A549 (cell line): ENCODE measurements around the gene GPATCH1. TPM values are rescaled to one million over a fixed set of nuclear protein-coding genes. Genes with fewer than 3 reads are reported as not detected.

Source experiments
- ATAC-seq, 2 experiments: fragments of 200-7000 bp in 1 of 2; fragments of >200 bp in 1 of 2; cut with Nextera tagmentation in 1 of 2; cut with Tn5 transposase in 1 of 2; 3 replicates each; pipeline versions ENCODE4 v1.8.0 to v1.9.1; 2018 to 2020; ENCODE audit warnings: mild to moderate bottlenecking in 1 of 2, moderate library complexity in 1 of 2
- CTCF ChIA-PET: fragments of 300-600 bp; sonication (Branson Sonifier 250); formaldehyde crosslinking; extraction: SDS; loops from one replicate; lab custom pipeline; 2021; ENCODE audit warnings: antibody characterized with exemption, inconsistent platforms; lab: Yijun Ruan, JAX
- POLR2A ChIA-PET: fragments of 350-600 bp; formaldehyde crosslinking; extraction: SDS; loops from one replicate; lab custom pipeline; 2021; ENCODE audit warnings: antibody characterized with exemption, inconsistent platforms; lab: Yijun Ruan, JAX
- DNase-seq, 2 experiments: peaks; one replicate each; pipeline versions ENCODE4 v3.0.0 to v3.0.0-alpha.2; 2011 to 2016; ENCODE audit warnings: low read depth in 1 of 2, low spot score in 1 of 2
- FAIRE-seq: peaks from 2 replicates; lab custom pipeline; 2011; peaks lifted over from hg19 to GRCh38; lab: Jason Lieb, UNC
- H3K27ac ChIP-seq, 2 experiments: fragments of >200 bp; sonication (Bioruptor Twin); formaldehyde crosslinking; 3 replicates each; pipeline ENCODE4 v1.5.1; 2016 to 2017
- H3K4me1 ChIP-seq: fragments of >200 bp; sonication (Bioruptor Twin); formaldehyde crosslinking; 3 replicates; pipeline ENCODE4 v1.6.1; 2016
- H3K4me2 ChIP-seq: fragments of >200 bp; sonication (Bioruptor Twin); formaldehyde crosslinking; 3 replicates; pipeline ENCODE4 v1.6.1; 2016
- H3K4me3 ChIP-seq: fragments of >200 bp; sonication (Bioruptor Twin); formaldehyde crosslinking; 3 replicates; pipeline ENCODE4 v1.5.1; 2016
- H3K9me3 ChIP-seq: fragments of >200 bp; sonication (Bioruptor Twin); formaldehyde crosslinking; 3 replicates; pipeline ENCODE4 v1.6.1; 2016
- CEBPB ChIP-seq, 2 experiments: fragments of >200 bp in 1 of 2; sonication (Bioruptor Twin) in 1 of 2; formaldehyde crosslinking in 1 of 2; IDR thresholded peaks; 2 replicates each; pipeline ENCODE4 v1.6.1; 2012 to 2016
- ESRRA ChIP-seq: fragments of 150-350 bp; IDR thresholded peaks from 2 replicates; pipeline ENCODE4 v1.6.1; 2014; ENCODE audit warnings: mild to moderate bottlenecking, low read length, borderline replicate concordance
- FOSL2 ChIP-seq, 2 experiments: fragments of 450-650 bp in 1 of 2; fragments of >200 bp in 1 of 2; sonication (Bioruptor Twin) in 1 of 2; formaldehyde crosslinking; IDR thresholded peaks; 2 replicates each; pipeline versions ENCODE4 v1.5.0 to v1.6.1; 2016 to 2020; ENCODE audit warnings: mild to moderate bottlenecking in 1 of 2, moderate library complexity in 1 of 2
- HOXB13 ChIP-seq: fragments of 250-450 bp; sonication (Bioruptor Pico); IDR thresholded peaks from 2 replicates; pipeline ENCODE4 v1.5.0; 2020; ENCODE audit warnings: low read depth, mild to moderate bottlenecking, moderate library complexity
- HOXB5 ChIP-seq: fragments of 250-450 bp; sonication (Bioruptor Pico); IDR thresholded peaks from 2 replicates; pipeline ENCODE4 v1.5.0; 2020; ENCODE audit warnings: mild to moderate bottlenecking, moderate library complexity
- MAFK ChIP-seq: fragments of 450-650 bp; IDR thresholded peaks from 2 replicates; pipeline ENCODE4 v1.6.1; 2014; ENCODE audit not compliant: partially characterized antibody
- NPAS2 ChIP-seq: fragments of 250-450 bp; sonication (Bioruptor Pico); IDR thresholded peaks from 2 replicates; pipeline ENCODE4 v1.8.0; 2022; ENCODE audit warnings: mild to moderate bottlenecking, moderate library complexity, borderline replicate concordance
- POLR2A ChIP-seq: IDR thresholded peaks from 2 replicates; pipeline ENCODE4 v1.6.1; 2012; ENCODE audit warnings: mild to moderate bottlenecking, low read length
- RARB ChIP-seq: fragments of 250-450 bp; sonication (Bioruptor Pico); IDR thresholded peaks from 2 replicates; pipeline ENCODE4 v1.8.0; 2021; ENCODE audit warnings: mild to moderate bottlenecking, moderate library complexity
- SREBF2 ChIP-seq: fragments of 450-650 bp; IDR thresholded peaks from 2 replicates; pipeline ENCODE4 v1.6.1; 2014; ENCODE audit warnings: mild to moderate bottlenecking, moderate library complexity
- TFCP2L1 ChIP-seq: fragments of 250-450 bp; sonication (Bioruptor Pico); IDR thresholded peaks from 2 replicates; pipeline ENCODE4 v1.5.0; 2021; ENCODE audit warnings: mild to moderate bottlenecking
- WGBS: methylation state at CpG from one replicate; pipeline ENCODE4 v1.1.6; 2017; ENCODE audit errors: missing lambda C conversion rate; 5-methylcytosine and 5-hydroxymethylcytosine counted together
- polyA plus RNA-seq, 4 experiments: library from polyadenylated mRNA; depleted of rRNA in 3 of 4; stranded (reverse); fragments of >200 nt; fragmentation: RNase III in 1 of 4; extraction: RNeasy Plus Mini Kit Qiagen cat#74134 plus additional on column Dnase treatment in 1 of 4; gene quantifications; 2 replicates in 3 of 4; 3 replicates in 1 of 4; pipeline ENCODE4 v1.2.3, GENCODE V29; 2011 to 2017
- TF ChIP-seq, protein P1 (sequence below): fragments of 150-350 bp; IDR thresholded peaks from 2 replicates; pipeline ENCODE4 v1.6.1; 2014; ENCODE audit warnings: low read depth, mild to moderate bottlenecking, low read length
- TF ChIP-seq, protein P2 (sequence below): IDR thresholded peaks from 2 replicates; pipeline ENCODE4 v1.6.1; 2012

Gene GPATCH1
- polyA plus RNA-seq, 2 of the 4 experiments (the other 2 are of a cell fraction), result 12.1 to 24.2 TPM

DNA sequence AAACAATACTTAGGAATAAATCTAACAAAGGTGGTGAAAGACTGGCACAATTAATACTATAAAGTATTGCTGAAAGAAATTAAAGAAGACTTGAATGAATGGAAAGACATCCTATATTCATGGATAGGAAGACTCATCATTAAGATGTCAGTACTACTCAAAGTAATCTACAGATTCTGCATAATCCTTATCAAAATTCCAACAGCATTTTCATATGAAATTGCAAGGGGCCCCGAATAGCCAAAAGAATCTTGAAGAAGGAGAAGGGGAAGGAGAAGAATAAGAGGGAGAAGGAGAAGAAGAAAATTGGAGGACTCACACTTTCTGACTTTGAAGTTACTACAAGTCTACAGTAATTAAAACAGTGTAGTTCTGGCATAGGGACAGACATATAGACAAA is 87.5 kb downstream of the GPATCH1 start (continued):
- TF ChIP-seq, protein P1, sequence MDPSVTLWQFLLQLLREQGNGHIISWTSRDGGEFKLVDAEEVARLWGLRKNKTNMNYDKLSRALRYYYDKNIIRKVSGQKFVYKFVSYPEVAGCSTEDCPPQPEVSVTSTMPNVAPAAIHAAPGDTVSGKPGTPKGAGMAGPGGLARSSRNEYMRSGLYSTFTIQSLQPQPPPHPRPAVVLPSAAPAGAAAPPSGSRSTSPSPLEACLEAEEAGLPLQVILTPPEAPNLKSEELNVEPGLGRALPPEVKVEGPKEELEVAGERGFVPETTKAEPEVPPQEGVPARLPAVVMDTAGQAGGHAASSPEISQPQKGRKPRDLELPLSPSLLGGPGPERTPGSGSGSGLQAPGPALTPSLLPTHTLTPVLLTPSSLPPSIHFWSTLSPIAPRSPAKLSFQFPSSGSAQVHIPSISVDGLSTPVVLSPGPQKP, result no peak
- no peak for TF ChIP-seq FOSL2 (IDR thresholded peaks at IDR 0.05)
- TF ChIP-seq FOSL2 (CRISPR knock-in tag; IDR thresholded peaks at IDR 0.05), result no peak
- no peak for TF ChIP-seq NPAS2 (CRISPR knock-in tag)
- no peak for TF ChIP-seq TFCP2L1 (CRISPR knock-in tag)
- TF ChIP-seq CEBPB (IDR thresholded peaks at IDR 0.05), result no peak
- TF ChIP-seq, protein P2, sequence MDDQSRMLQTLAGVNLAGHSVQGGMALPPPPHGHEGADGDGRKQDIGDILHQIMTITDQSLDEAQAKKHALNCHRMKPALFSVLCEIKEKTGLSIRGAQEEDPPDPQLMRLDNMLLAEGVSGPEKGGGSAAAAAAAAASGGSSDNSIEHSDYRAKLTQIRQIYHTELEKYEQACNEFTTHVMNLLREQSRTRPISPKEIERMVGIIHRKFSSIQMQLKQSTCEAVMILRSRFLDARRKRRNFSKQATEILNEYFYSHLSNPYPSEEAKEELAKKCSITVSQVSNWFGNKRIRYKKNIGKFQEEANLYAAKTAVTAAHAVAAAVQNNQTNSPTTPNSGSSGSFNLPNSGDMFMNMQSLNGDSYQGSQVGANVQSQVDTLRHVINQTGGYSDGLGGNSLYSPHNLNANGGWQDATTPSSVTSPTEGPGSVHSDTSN, result no peak

DNA sequence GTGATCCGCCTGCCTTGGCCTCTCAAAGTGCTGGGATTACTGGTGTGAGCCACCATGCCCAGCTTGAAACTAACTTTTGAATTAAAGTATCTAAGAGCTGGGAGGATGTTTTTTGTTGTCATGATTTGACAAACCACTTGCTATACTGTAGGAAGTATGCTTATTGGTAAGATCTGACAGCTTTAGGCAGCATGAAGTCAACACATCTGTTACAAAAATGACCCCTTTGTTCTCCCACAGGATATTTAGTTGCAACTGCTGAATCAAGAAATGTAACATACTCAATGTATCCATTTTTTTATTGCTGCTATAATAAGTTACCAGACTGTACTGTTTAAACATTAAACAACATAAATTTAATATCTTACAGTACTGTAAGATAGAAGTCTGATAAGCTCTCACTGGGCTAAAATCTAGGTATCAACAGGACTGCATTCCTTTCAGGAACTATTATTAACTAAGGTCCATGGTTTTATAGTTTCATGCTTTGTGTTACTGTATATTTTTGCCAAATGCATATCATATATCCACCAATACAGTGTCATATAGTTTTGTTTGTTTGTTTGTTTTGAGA is 90.3 kb downstream of the GPATCH1 start:
- no peak overlapping the region for H3K4me3 ChIP-seq
- TF ChIP-seq ESRRA (no peak), HOXB13 (0 out of 2 replicates have a peak, but pooled peaks have one; percentile 12)
- DNase-seq, result no peak
- FAIRE-seq, result peak; percentile 98
- ATAC-seq, result no peak
- CTCF ChIA-PET, result interaction anchor here (1.4 to 16.8 kb wide), 6 partner anchors 10 to 235 kb away, joined by 5 to 279 read pairs (median 11); partner anchors contain the start of gene LRP3
- WGBS, result 93% methylated on average over 1 of the region's 1 CpG
- peak overlapping the region; percentile 29; the same call in 2 of the 3 replicates for H3K4me2 ChIP-seq
- peaks cover 29% of the 10 kb centered on the region for H3K9me3 ChIP-seq
- POLR2A ChIA-PET, result no interaction called here
- no peak overlapping the region for H3K27ac ChIP-seq
- peaks cover 21% of the 10 kb centered on the region for H3K4me1 ChIP-seq

DNA sequence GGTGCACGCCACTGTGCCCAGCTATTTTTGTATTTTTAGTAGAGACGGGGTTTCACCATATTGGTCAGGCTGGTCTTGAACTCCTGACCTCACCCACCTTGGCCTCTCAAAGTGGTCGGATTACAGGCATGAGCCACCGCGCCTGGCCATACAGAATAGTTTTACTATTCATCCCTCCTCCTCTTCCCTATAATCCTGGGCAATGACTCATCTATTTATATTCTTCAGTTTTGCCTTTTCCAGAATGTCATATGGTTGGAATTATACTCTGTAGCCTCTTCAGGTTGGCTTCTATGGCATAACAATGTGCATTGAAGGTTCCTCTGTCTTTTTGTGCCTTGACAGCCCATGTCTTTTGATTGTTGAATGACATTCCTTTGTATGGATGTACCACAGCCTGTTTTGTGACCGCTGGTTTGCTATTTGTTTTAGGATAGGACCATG is 91.0 kb downstream of the GPATCH1 start:
- peak in 1 of 2 experiments; percentile 42 for DNase-seq

DNA sequence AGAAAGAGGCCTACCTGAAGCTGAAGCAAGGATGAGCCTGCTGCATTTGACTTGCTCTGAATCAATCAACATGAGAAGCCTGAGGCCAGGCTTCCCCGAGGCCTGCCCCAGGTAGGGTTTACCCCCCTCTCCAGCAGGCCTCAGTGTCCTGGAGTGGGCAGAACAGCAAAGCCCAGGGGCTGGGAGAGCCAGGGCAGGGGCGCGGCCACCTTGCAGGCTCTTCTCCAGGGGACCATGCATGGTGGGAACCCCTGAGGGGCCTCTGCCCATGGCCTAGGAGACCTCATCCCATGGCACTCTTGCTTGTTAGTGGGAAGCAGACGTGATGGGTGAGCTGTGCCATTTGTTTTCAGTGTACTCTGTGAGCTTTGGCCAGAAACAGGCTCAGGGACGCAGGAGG is 93.2 kb downstream of the GPATCH1 start:
- Histone ChIP-seq H3K4me3 (no peak overlapping the region), H3K4me1 (peaks cover 27% of the 10 kb centered on the region), H3K4me2 (no peak overlapping the region), H3K27ac (no peak overlapping the region), H3K9me3 (peaks cover 4% of the 10 kb centered on the region; the same call in 1 of the 3 replicates)
- ATAC-seq (no peak), DNase-seq (no peak), FAIRE-seq (no peak)
- CTCF ChIA-PET, result interaction anchor here (2.1 to 16.8 kb wide), 5 partner anchors 13 to 49 kb away, joined by 7 to 279 read pairs (median 113); partner anchors contain the start of gene LRP3
- TF ChIP-seq POLR2A (peak; percentile 3; the same call in 1 of the 2 replicates), SREBF2 (no peak)
- POLR2A ChIA-PET, result interaction anchor here (0.6 to 0.7 kb wide), 2 partner anchors 11 to 593 kb away, joined by 3 read pairs; partner anchors contain the start of gene PDCD5
- 90% methylated on average over 5 of the region's 5 CpGs for WGBS

More for the DNA sequence above, 91.0 kb downstream of the GPATCH1 start:
- peak overlapping the region; percentile 29; the same call in 2 of the 3 replicates for H3K4me2 ChIP-seq
- CTCF ChIA-PET, result interaction anchor here (1.1 to 16.8 kb wide), 6 partner anchors 16 to 53 kb away, joined by 3 to 279 read pairs (median 10); partner anchors contain the start of gene LRP3
- POLR2A ChIA-PET, result no interaction called here
- TF ChIP-seq HOXB5 (CRISPR knock-in tag) (no peak), RARB (CRISPR knock-in tag) (no peak), MAFK (peak; percentile 62), FOSL2 (IDR thresholded peaks at IDR 0.05) (no peak; the same call in 1 of the 2 replicates), FOSL2 (CRISPR knock-in tag; IDR thresholded peaks at IDR 0.05) (peak; percentile 69)
- no peak overlapping the region for H3K4me3 ChIP-seq
- FAIRE-seq, result peak; percentile 74
- H3K4me1 ChIP-seq, result peaks cover 21% of the 10 kb centered on the region
- H3K27ac ChIP-seq, result no peak overlapping the region
- WGBS, result 65% methylated on average over 6 of the region's 6 CpGs
- peaks cover 26% of the 10 kb centered on the region for H3K9me3 ChIP-seq
- ATAC-seq, result no peak
